GM19463 (cell line): ENCODE data around the gene IKZF3.
"Not testable (repeated sequence)": the region's sequence is repeated elsewhere in the genome, so short reads cannot be mapped to it uniquely, and the experiment has no call there.

Experiments used
- ATAC-seq: cut with Tn5 transposase; IDR thresholded peaks from one replicate; pipeline ENCODE4 v1.9.1; 2021; ENCODE audit warnings: mild to moderate bottlenecking, moderate library complexity; ENCODE audit not compliant: unreplicated experiment

Gene IKZF3

DNA sequence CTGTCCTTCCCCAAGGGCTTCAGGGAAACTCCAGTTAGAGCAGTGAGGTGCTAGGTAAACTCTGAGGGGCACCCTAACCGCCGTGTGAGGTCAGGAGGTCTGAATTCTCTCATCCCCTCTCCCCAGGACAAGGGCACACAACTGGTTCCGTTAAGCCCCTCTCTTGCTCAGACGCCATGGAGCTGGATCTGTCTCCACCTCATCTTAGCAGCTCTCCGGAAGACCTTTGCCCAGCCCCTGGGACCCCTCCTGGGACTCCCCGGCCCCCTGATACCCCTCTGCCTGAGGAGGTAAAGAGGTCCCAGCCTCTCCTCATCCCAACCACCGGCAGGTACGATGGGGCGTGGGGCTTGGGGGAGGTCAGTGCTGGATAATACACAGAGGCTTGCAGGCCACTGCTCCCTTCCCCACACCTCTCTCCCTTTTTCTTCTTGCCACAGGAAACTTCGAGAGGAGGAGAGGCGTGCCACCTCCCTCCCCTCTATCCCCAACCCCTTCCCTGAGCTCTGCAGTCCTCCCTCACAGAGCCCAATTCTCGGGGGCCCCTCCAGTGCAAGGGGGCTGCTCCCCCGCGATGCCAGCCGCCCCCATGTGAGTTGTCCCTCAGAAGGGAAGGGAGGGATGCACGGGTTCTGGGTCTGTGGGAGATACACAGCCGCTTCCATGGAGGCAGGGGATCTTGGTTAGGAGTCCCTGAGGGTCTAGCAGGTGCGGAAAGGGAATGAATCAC lies 121.8 kb downstream of the IKZF3 start:
- ATAC-seq: no peak

DNA sequence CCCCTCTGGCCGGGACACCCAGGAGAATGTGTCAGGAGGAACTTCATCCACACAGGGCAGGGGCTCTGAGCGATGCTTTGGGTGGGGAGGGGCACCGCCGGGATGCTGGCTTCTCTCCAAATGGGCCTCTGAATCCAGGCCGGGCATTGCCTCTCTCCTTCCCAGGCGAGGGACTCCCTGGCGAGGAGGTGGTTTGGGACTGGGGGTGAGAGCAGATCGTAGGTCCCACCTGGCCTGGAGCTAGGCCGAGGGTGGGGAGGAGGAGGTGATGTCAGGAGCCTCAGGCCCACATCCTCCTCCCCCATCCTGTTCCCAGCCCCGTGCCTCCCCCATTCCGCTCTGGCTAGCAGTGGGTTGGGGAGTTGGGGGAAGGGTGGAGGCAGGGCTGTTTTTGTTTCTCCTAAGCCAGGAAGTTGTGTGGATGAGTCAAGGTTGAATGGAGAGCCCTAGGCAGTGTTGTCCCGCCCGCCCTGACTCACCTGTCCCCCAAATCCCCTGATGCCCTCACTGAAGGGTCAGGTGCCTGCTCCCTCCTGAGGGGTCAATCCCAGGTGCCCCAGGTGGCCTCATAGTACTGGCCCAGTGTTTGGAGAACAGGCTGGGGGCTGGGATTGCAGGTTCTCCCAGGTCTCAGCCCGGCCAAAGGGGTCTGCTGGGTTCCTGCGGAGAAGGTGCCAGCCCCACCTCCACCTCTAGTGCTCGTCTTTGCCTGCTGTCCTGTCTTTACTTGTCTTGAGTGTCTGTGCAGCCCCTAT lies 123.6 kb downstream of the IKZF3 start:
- ATAC-seq: no peak

GRCh38 chr17:39739885-39740356 lies 124.2 kb downstream of the IKZF3 start:
- no peak for ATAC-seq

DNA sequence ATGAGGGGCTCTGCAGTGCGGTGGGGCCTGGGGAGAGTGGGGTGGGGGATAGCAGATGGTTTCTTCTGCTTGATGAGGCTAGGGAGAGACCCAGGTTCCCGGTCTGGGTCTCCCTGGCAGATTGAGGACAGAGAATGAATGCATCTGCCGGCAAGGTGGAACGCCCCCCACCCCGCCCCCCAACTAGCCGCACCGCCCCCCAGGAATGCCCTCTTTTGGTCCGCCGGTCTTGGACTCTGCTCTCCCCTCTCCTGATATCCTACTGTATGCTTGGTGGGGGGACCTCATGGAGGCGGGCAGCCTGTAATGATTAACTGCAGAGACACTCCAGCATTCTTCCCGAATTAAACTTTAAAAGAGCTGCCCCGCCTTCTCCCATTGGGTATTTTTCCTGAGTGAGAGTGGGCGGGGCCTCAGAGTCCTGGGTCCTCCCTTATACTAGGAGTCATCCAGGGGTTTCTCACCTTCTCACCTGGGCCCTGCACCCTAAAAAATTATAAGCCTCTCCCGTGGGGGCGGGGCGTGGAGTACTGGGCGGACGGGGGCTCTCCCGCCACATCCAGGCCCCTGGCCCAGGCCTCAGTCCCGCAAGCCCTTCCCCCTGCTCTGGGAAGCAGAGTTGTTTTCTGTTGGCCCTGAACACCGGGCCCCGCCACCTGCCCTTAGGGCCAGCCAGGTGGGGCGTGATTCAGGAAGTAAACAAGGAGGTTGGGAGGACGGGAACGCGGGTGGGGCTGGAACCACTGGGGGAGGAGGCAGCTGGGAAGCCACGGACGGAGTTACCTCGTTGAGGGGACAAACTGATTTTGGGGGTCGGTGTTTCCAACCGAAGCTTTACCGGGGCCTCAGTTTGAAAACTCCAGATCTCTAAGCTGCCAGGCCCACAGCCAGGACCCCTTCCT lies 124.9 kb downstream of the IKZF3 start:
- no peak for ATAC-seq

GRCh38 chr17:39738568-39738901 lies 125.6 kb downstream of the IKZF3 start:
- ATAC-seq: no peak

GRCh38 chr17:39737760-39738567 lies 126.1 kb downstream of the IKZF3 start, which contains the start of gene GRB7:
GRB7 (plus strand) TSS chr17:39737938; CDS start chr17:39742302, 4,364 bp downstream.
- ATAC-seq: no peak

GRCh38 chr17:39737206-39737759 lies 126.8 kb downstream of the IKZF3 start:
- ATAC-seq: no peak

DNA sequence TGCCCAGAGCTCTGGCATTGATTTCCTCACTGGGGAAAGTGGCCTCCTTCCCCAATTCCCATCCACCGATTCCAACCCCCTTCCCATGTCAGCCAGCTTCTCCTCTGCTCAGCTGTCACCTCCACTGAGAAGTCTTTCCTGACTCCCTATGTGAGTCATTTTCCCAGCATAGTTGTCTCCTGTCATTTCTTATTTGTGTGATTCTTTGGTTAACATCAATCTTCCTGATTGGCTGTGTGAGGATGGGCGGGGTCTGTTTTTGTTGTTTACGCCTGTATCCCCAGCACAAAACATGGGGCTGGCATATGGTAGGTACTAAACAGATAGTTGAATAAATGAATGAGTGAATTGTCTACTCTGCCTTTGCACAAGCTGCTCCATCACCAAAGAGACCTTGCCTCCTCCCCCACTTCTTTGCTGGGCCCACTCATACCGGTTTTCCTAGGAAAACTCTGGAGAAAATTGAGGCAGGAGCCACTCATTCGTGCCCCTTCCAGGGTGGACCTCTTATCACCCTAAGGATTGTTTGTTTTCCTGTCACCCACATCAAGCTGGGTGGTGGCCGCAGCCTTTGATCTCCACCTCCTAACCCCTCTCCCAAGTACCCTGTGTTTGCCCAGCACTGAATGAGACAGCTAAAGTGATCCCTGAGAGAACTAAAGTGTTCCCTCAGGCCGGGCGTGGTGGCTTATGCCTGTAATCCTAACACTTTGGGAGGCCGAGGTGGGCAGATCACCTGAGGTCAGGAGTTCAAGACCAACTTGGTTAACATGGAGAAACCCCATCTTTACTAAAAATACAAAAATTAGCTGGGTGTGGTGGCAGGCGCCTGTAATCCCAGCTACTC lies 127.6 kb downstream of the IKZF3 start:
- no peak for ATAC-seq

DNA sequence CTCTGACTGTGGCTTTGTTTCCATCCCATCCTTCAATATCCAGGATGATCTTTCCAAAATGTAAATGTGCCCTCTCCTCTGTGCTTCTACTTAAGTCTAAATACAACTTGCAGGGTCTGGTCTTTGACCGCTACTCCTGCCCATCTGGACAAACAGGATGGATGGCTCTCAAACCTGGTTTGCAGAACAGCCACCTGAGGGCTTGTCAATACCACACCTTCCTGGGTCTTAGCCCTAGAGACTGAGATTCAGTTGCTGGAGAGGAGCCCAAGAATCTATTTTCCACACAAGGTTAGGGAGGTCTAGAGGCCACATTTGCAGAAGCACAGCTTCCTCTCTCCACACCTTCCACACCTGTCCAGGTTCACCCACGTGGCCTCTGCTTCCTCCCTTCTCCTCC lies 128.2 kb downstream of the IKZF3 start:
- ATAC-seq: no peak

DNA sequence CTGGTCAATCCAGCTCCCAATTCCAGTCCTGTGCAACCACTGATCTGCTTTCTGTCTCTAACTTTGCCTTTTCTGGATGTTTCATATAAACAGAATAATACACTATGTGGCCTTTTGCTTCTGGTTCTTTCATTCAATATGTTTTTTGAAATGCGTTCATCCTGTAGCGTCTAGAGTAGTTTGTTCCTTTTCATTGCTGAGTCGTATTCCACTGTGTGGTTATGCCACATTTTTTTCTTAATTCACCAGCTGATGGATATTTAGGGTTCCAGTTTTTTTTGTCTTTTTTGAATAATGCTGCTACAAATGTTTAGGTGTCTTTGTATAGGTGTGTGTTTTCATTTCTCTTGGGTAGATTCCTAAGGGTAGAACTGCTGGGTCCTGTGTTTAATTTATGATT lies 131.5 kb downstream of the IKZF3 start:
- no peak for ATAC-seq

DNA sequence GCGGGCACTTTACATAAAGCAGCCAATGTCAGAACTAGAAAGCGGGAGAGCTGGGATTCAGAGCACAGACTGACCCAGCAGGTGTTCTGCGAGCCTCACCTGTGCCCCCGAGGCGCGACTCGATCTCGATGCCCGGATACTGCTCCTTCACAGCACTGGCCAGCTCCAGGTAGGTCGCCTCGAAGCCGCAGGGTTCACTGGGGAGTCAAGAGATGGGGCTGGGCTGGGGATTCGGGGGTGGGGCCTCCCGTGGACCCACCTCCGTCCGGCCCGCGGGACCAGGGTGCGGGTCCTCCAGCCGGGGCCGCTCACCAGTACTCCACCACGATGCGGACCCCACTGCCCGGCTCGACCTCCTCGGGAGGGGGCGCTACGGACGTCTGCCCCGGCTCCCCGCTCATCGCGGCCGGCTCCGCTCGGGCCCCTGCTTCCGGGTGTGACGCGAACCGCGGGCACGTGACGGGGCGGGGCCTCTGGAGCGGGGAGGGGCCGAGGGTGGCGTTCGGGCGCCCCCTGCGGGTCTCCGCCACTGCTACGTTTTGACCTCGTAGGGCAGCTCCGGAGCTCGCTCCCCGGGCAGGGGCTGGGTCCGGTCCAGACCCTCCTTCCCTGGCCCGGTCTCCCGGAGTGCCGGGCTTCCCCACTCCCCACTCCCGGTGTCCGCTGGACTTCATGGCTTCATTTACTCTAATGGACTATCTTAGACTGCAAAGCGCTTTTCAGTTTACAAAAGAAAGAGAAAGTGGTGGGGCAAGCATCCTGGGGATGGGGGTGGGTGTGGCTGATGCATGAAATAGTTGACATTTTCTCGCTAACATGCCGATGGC lies 133.8 kb downstream of the IKZF3 start, which contains the start of gene MIEN1:
Gene MIEN1 (minus strand): TSS at position 438 of the 827 bp plus-strand sequence. CDS start 37 bp downstream, at position 401.
- ATAC-seq: peak; percentile 89

DNA sequence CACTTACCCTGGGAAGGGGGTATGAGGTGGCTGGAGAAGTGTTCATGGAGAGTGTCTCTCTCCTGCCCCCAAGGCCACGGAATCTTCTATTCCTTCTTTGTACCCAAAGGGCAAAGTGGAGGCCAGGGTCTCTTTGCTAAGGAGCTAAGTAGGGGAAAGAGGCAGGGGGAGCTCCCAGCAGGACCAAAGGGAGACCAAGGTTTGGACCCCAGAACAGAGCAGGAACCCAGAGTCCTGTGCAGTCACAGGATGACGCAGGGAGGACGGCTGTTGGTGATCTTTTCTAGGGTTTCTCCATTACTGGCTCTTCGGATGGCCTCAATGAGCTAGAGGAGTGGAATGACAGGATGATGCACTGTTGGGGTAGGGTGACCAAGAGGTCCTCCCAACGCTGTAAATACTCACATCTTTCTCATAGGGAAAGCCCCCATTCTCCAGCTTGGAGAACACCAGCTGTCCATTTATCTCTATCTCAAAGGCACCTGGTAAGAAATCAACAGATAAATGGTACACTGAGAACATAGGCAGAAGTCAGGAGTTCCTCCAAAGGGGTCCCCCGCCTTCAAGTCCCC lies 134.7 kb downstream of the IKZF3 start:
- ATAC-seq: no peak

DNA sequence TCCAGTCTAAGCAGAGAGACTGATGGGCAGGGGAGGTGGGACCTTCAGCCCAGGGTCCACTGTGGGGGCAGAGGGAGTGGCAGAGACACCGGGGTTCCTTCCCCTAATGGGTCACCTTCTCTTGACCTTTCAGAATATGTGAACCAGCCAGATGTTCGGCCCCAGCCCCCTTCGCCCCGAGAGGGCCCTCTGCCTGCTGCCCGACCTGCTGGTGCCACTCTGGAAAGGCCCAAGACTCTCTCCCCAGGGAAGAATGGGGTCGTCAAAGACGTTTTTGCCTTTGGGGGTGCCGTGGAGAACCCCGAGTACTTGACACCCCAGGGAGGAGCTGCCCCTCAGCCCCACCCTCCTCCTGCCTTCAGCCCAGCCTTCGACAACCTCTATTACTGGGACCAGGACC lies 136.6 kb downstream of the IKZF3 start:
- ATAC-seq: no peak

DNA sequence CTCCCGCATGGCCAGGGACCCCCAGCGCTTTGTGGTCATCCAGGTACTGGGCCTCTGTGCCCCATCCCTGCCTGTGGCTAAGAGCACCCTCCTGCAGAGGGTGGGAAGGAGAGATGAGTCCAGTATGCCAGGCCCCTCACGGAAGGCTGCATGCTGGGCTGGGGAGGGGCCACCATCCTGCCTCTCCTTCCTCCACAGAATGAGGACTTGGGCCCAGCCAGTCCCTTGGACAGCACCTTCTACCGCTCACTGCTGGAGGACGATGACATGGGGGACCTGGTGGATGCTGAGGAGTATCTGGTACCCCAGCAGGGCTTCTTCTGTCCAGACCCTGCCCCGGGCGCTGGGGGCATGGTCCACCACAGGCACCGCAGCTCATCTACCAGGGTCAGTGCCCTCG lies 137.5 kb downstream of the IKZF3 start:
- no peak for ATAC-seq

DNA sequence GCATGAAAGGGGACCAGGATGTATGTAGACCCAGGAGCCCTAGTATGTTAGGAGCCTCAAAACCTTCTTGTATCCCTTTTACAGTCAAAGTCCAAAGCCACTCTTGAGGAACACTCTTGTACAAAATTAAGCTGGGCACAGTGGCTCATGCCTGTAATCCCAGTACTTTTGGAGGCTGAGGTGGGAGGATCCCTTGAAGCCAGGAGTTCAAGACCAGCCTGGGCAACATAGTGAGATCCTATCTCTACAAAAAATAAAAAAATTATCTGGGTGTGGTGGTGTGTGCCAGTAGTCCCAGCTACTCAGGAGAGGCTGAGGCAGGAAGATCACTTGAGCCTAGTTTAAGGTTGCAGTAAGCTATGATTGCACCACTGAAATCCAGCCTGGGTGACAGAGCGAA lies 138.2 kb downstream of the IKZF3 start:
- not testable (repeated sequence) for ATAC-seq

DNA sequence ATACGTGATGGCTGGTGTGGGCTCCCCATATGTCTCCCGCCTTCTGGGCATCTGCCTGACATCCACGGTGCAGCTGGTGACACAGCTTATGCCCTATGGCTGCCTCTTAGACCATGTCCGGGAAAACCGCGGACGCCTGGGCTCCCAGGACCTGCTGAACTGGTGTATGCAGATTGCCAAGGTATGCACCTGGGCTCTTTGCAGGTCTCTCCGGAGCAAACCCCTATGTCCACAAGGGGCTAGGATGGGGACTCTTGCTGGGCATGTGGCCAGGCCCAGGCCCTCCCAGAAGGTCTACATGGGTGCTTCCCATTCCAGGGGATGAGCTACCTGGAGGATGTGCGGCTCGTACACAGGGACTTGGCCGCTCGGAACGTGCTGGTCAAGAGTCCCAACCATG lies 139.4 kb downstream of the IKZF3 start:
- no peak for ATAC-seq

- no peak for ATAC-seq
Measured at GRCh38 chr17:39722965-39723848, 140.9 kb downstream of the IKZF3 start.
